CD14-positive monocyte (primary cell): ENCODE data around the gene ADAMTS7. TPM values are rescaled to one million over a fixed set of nuclear protein-coding genes. Genes with fewer than 3 reads are reported as not detected.
A peak's percentile ranks its signal among the peaks of the same experiment; 100 is the strongest.

ENCODE experiments used
- DNase-seq, 3 donors: peaks; one replicate each; pipeline ENCODE4 v3.0.0-alpha.2; 2011 to 2022
- H2AFZ ChIP-seq: 2 replicates; pipeline ENCODE4 v1.6.0; 2012; ENCODE audit warnings: mild to moderate bottlenecking, low read depth, low read length, inconsistent platforms; ENCODE audit not compliant: insufficient read depth, poor library complexity, severe bottlenecking
- H3K27ac ChIP-seq, 2 donors: 1 replicate in 1 of 2; 2 replicates in 1 of 2; pipeline ENCODE4 v1.5.1; 2012 to 2013; ENCODE audit warnings: low read length in 2 of 2, control low read depth in 1 of 2, inconsistent platforms in 1 of 2, low read depth in 1 of 2, mild to moderate bottlenecking in 1 of 2
- H3K27me3 ChIP-seq, 2 donors: one replicate each; pipeline versions ENCODE4 v1.6.0 to v1.6.1; 2011 to 2013; ENCODE audit warnings: low read length in 2 of 2; ENCODE audit not compliant: control insufficient read depth in 2 of 2, insufficient read depth in 2 of 2
- H3K36me3 ChIP-seq, 2 donors: replicated peaks in 1 of 2; 1 replicate in 1 of 2; 2 replicates in 1 of 2; pipeline versions ENCODE4 v1.5.1 to v1.6.1; 2012 to 2013; ENCODE audit warnings: low read length in 2 of 2, control low read depth in 1 of 2, inconsistent platforms in 1 of 2, mild to moderate bottlenecking in 1 of 2; ENCODE audit not compliant: insufficient read depth in 2 of 2, control insufficient read depth in 1 of 2
- H3K4me1 ChIP-seq, 2 donors: 1 replicate in 1 of 2; 2 replicates in 1 of 2; pipeline versions ENCODE4 v1.5.1 to v1.6.1; 2012 to 2013; ENCODE audit warnings: low read length in 2 of 2, control low read depth in 1 of 2, inconsistent platforms in 1 of 2, mild to moderate bottlenecking in 1 of 2, moderate library complexity in 1 of 2; ENCODE audit not compliant: insufficient read depth in 2 of 2, control insufficient read depth in 1 of 2
- H3K4me2 ChIP-seq: replicated peaks from 2 replicates; pipeline ENCODE3; 2012; ENCODE audit warnings: low read length, moderate library complexity, mild to moderate bottlenecking; ENCODE audit not compliant: poor library complexity, severe bottlenecking; ENCODE audit errors: extremely low read depth
- H3K4me3 ChIP-seq, 3 experiments: fragments of 200-600 bp in 1 of 3; sonication (generic) in 1 of 3; replicated peaks in 1 of 3; 1 replicate in 2 of 3; 2 replicates in 1 of 3; pipeline ENCODE4 v1.5.1; 2011 to 2013; ENCODE audit warnings: low read length in 3 of 3, mild to moderate bottlenecking in 3 of 3, control low read depth in 2 of 3, low read depth in 2 of 3, inconsistent platforms in 1 of 3, moderate library complexity in 1 of 3
- H3K79me2 ChIP-seq: 2 replicates; pipeline ENCODE4 v1.6.0; 2012; ENCODE audit warnings: mild to moderate bottlenecking, control low read depth, inconsistent platforms, low read length, moderate library complexity; ENCODE audit not compliant: insufficient read depth
- H3K9ac ChIP-seq: 2 replicates; pipeline ENCODE4 v1.6.0; 2017; ENCODE audit warnings: low read length, mild to moderate bottlenecking; ENCODE audit not compliant: insufficient read depth, poor library complexity, severe bottlenecking
- H3K9me3 ChIP-seq, 2 donors: replicated peaks in 1 of 2; 1 replicate in 1 of 2; 2 replicates in 1 of 2; pipeline versions ENCODE4 v1.5.1 to v1.6.1; 2012 to 2013; ENCODE audit warnings: low read length in 2 of 2, control low read depth in 1 of 2; ENCODE audit not compliant: control insufficient read depth in 1 of 2, insufficient read depth in 1 of 2
- H4K20me1 ChIP-seq: 2 replicates; pipeline ENCODE4 v1.6.0; 2012; ENCODE audit warnings: mild to moderate bottlenecking, low read length, control low read depth, moderate library complexity; ENCODE audit not compliant: insufficient read depth
- H3K27ac Mint-ChIP-seq, 7 donors: one replicate each; pipeline ENCODE4 v1.8.0; 2020; ENCODE audit warnings: mild to moderate bottlenecking in 7 of 7, mixed read lengths in 7 of 7, moderate library complexity in 6 of 7, inconsistent platforms in 2 of 7
- H3K27me3 Mint-ChIP-seq, 3 donors: one replicate each; pipeline ENCODE4 v1.8.0; 2021 to 2022; ENCODE audit warnings: low read depth in 3 of 3, mild to moderate bottlenecking in 3 of 3, mixed read lengths in 3 of 3, moderate library complexity in 3 of 3, inconsistent platforms in 1 of 3
- H3K36me3 Mint-ChIP-seq, 2 donors: one replicate each; pipeline ENCODE4 v1.8.0; 2020; ENCODE audit warnings: mixed read lengths in 2 of 2, inconsistent platforms in 1 of 2, mild to moderate bottlenecking in 1 of 2
- H3K4me1 Mint-ChIP-seq: one replicate; pipeline ENCODE4 v1.8.0; 2020; ENCODE audit warnings: mild to moderate bottlenecking, mixed read lengths
- H3K4me3 Mint-ChIP-seq, 2 donors: one replicate each; pipeline ENCODE4 v1.8.0; 2020; ENCODE audit warnings: mild to moderate bottlenecking in 2 of 2, mixed read lengths in 2 of 2, moderate library complexity in 1 of 2
- H3K9me3 Mint-ChIP-seq, 7 donors: one replicate each; pipeline ENCODE4 v1.8.0; 2020 to 2022; ENCODE audit warnings: mixed read lengths in 7 of 7, mild to moderate bottlenecking in 6 of 7, moderate library complexity in 6 of 7, inconsistent platforms in 2 of 7
- CTCF ChIP-seq: fragments of 200-600 bp; IDR thresholded peaks from one replicate; pipeline ENCODE4 v1.8.0; 2022; ENCODE audit warnings: antibody characterized with exemption, mild to moderate bottlenecking
- WGBS: methylation state at CpG from one replicate; pipeline ENCODE4 v1.1.5; 2013; ENCODE audit warnings: missing lambda C conversion rate; ENCODE audit not compliant: insufficient coverage; 5-methylcytosine and 5-hydroxymethylcytosine counted together
- intact Hi-C, 2 donors: fragments of 100-400 bp; cut with micrococcal nuclease; formaldehyde crosslinking; loops; one replicate each; pipeline versions ENCODE4 v1.15.0 to v1.15.1; 2023
- polyA plus RNA-seq, 3 donors: library from polyadenylated mRNA; depleted of rRNA in 1 of 3; unstranded in 2 of 3; stranded (reverse) in 1 of 3; fragments of 300-500 nt in 2 of 3; fragments of >200 nt in 1 of 3; fragmentation: Illumina TruSeq in 2 of 3; gene quantifications; 1 replicate in 2 of 3; 2 replicates in 1 of 3; pipeline ENCODE4 v1.2.3, GENCODE V29; 2012 to 2021
- small RNA-seq: library from RNA; depleted of rRNA; stranded (forward); fragments of <200 nt; gene quantifications from one replicate; pipeline ENCODE3, GENCODE V24; 2012; ENCODE audit warnings: low read depth; ENCODE audit not compliant: insufficient read length

The ADAMTS7 gene
- polyA plus RNA-seq, 3 donors, result not detected

DNA sequence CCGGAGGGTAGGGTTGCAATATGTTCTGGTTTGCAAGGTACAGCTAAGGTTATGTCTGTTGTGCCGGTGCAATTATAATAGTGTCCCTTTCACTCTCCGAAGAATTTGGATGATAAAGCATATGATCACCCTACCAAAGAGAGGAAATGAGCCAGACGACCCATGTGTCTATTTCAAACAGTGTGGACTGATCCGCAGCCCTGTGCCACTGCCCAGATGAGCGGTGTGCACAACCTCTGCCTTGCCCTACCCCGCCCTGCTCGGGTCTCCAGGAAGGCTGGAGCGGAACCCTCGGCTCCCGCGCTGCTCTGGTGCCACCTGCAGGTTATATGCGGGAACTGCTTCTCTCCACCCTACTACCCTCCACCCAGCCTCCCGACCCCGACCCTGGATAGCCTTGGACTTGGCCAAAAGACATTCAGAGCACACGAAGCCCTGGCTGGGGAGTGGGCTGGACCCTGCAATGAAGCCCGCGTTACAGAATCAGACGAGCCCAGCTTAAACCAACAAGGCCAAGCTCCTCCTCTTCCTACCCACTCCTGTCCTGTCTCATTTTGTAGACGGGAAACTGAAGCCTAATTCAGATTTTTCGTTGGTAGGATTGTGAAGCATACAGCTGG is 101.9 kb downstream of the ADAMTS7 start:
- Histone ChIP-seq H3K4me2 (peak overlapping the region; percentile 31), H3K27me3 (peaks cover 9 to 17% of the 10 kb centered on the region in 2 donors), H4K20me1 (no peaks in the 10 kb centered on the region), H3K27ac (no peak overlapping the region), H3K79me2 (no peaks in the 10 kb centered on the region), H3K9me3 (peaks cover 0 to 6% of the 10 kb centered on the region in 2 donors), H2AFZ (no peak overlapping the region), H3K9ac (no peak overlapping the region), H3K4me3 (no peak overlapping the region), H3K4me1 (peaks cover 2 to 7% of the 10 kb centered on the region in 2 donors), H3K36me3 (no peaks in the 10 kb centered on the region)
- WGBS, result 10% methylated on average over 11 of the region's 21 CpGs
- H3K4me3 Mint-ChIP-seq, result peak overlapping the region; percentile 2 to 78
- H3K9me3 Mint-ChIP-seq, result peaks cover 5 to 10% (median 6%) of the 10 kb centered on the region in 7 donors
- peak; percentile 30 to 48 (median 47) for DNase-seq
- H3K36me3 Mint-ChIP-seq, result no peaks in the 10 kb centered on the region
- intact Hi-C loops, result loop anchor here (2.0 kb wide), 1 partner anchor 91 kb away; no protein-coding TSS in a partner anchor
- peak; percentile 85 for TF ChIP-seq CTCF
- peaks cover 6% of the 10 kb centered on the region for H3K4me1 Mint-ChIP-seq
- peaks cover 15 to 45% (median 33%) of the 10 kb centered on the region in 3 donors for H3K27me3 Mint-ChIP-seq
- no peak overlapping the region for H3K27ac Mint-ChIP-seq

Small RNA genes within 50 kb of the gene (small RNA-seq; reads per million reads assigned to genes)
- not detected for gene AC022748.3

Other genes with a start within 250 kb of the ADAMTS7 start
- under 1 TPM in 1 of 3 donors, not detected in 2; 0.19 TPM for gene CHRNA5, start 245.9 kb downstream of the ADAMTS7 start, polyA plus RNA-seq
- not detected for gene CHRNA3, start 190.5 kb downstream of the ADAMTS7 start, polyA plus RNA-seq
- not detected for gene CHRNB4, start 170.3 kb downstream of the ADAMTS7 start, polyA plus RNA-seq
- gene MORF4L1, start 61.4 kb upstream of the ADAMTS7 start, polyA plus RNA-seq, result 100 to 1,000 TPM; 191 to 242 (median 224) TPM
- gene CTSH, start 133.6 kb upstream of the ADAMTS7 start, polyA plus RNA-seq, result 100 to 1,000 TPM; 555 to 884 (median 756) TPM